ENCODE data around the gene TSPEAR. TPM values are rescaled to one million over a fixed set of nuclear protein-coding genes. Genes with fewer than 3 reads are reported as not detected.

Gene TSPEAR
- total RNA-seq, 4 donors from 2014 or later = under 0.01 to 0.23 TPM; not detected in 2

DNA sequence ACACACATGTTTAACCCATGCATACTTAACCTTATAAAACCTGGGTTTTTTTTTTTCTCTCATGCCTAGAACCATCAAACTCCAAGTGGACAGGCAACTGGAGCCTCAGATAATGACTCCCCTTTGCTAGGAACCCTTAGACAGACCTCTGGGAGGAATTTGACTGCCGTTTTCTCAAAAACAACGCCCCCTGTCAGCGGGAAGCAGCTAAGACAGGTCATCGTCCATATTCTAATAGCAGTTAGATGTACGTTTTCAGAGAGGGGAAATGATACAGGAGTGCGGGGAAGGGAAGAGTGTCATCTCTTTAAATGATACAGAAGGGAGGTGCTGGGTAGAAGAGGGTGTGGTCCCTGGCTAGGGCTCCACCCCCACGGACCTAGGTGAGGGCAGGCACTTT lies 221.4 kb downstream of the TSPEAR start:
- no peak overlapping the region for H3K4me3 ChIP-seq
- peaks cover 0 to 22% (median 17%) of the 10 kb centered on the region in 4 donors for H3K9me3 ChIP-seq
- intact Hi-C loops (cut with DNase I) = no loop called here
- H3K27ac ChIP-seq (replicated peaks in 1 of 4) = no peak overlapping the region
- TF ChIP-seq POLR2A (IDR thresholded peaks at IDR 0.05; ENCODE audit: low read depth) (no peak), POLR2AphosphoS5 (IDR thresholded peaks at IDR 0.05) (no peak), EP300 (IDR thresholded peaks at IDR 0.05) (no peak)
- TF ChIP-seq, protein P1, sequence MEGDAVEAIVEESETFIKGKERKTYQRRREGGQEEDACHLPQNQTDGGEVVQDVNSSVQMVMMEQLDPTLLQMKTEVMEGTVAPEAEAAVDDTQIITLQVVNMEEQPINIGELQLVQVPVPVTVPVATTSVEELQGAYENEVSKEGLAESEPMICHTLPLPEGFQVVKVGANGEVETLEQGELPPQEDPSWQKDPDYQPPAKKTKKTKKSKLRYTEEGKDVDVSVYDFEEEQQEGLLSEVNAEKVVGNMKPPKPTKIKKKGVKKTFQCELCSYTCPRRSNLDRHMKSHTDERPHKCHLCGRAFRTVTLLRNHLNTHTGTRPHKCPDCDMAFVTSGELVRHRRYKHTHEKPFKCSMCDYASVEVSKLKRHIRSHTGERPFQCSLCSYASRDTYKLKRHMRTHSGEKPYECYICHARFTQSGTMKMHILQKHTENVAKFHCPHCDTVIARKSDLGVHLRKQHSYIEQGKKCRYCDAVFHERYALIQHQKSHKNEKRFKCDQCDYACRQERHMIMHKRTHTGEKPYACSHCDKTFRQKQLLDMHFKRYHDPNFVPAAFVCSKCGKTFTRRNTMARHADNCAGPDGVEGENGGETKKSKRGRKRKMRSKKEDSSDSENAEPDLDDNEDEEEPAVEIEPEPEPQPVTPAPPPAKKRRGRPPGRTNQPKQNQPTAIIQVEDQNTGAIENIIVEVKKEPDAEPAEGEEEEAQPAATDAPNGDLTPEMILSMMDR (IDR thresholded peaks at IDR 0.05) = no peak
- DNase-seq (ENCODE audit: extremely low spot score) = no peak
- WGBS = 37% methylated on average over 7 of the region's 7 CpGs
- peaks cover 0 to 5% (median 0%) of the 10 kb centered on the region in 4 donors for H3K4me1 ChIP-seq
- peaks cover 0 to 22% (median 0%) of the 10 kb centered on the region in 4 donors for H3K27me3 ChIP-seq
- no peaks in the 10 kb centered on the region for H3K36me3 ChIP-seq

DNA sequence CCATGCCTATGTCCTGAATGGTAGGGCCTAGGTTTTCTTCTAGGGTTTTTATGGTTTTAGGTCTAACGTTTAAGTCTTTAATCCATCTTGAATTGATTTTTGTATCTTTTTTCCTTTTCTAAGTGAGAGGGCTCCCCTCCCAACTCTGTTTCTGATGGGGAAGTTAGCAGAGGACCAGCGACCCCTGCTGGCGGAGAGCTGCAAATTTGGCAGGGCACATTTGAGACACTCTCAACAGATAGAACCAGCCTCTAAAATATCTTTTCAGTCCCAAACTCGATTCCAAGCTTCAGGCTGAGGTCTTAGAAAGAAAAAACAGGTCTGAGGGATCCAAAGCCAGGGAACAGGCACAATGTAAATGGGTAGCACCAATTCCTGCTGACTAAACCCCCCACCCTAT lies 223.5 kb downstream of the TSPEAR start:
- H3K27me3 ChIP-seq = peaks cover 0 to 27% (median 0%) of the 10 kb centered on the region in 4 donors
- no peak overlapping the region for H3K27ac ChIP-seq (replicated peaks in 1 of 4)
- WGBS = 46% methylated on average over 4 of the region's 4 CpGs
- no peak overlapping the region for H3K4me3 ChIP-seq
- peaks cover 0 to 5% (median 0%) of the 10 kb centered on the region in 4 donors for H3K4me1 ChIP-seq
- DNase-seq (ENCODE audit: extremely low spot score) = no peak
- peaks cover 0 to 11% (median 7%) of the 10 kb centered on the region in 4 donors for H3K9me3 ChIP-seq
- H3K36me3 ChIP-seq = no peaks in the 10 kb centered on the region
- intact Hi-C loops (cut with DNase I) = no loop called here
- no peak for TF ChIP-seq POLR2A (IDR thresholded peaks at IDR 0.05; ENCODE audit: low read depth)
- TF ChIP-seq, protein P1 (IDR thresholded peaks at IDR 0.05) = peak in 1 of 3 experiments; percentile 8

DNA sequence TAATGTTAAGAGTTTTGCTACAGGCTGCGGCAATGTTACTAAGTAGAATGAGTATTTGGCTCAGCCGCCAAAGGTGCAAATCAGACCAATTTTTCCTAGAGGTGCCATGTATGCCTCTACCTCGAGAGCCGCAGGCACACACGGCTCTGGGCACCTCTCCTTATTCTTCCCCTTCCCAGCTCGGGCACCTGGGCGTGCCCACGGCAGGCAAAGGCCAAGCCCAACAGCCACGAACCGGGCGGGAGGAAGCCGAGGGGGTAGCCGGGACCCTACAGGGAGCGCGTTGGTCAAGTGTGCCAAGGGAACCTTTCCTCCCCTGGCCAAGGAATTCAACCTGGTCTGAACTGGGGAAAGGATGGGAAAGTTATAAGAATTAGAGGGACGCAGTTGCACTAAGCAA lies 225.1 kb downstream of the TSPEAR start:
- H3K4me1 ChIP-seq = peaks cover 0 to 5% (median 0%) of the 10 kb centered on the region in 4 donors
- DNase-seq (ENCODE audit: extremely low spot score) = no peak
- WGBS = 71% methylated on average over 16 of the region's 16 CpGs
- H3K36me3 ChIP-seq = no peaks in the 10 kb centered on the region
- intact Hi-C loops (cut with DNase I) = no loop called here
- H3K4me3 ChIP-seq = peak overlapping the region in 2 of 4 donors; percentile 34 to 50
- TF ChIP-seq, protein P1 (IDR thresholded peaks at IDR 0.05) = no peak
- TF ChIP-seq POLR2A (IDR thresholded peaks at IDR 0.05; ENCODE audit: low read depth) (no peak), EP300 (IDR thresholded peaks at IDR 0.05) (no peak), POLR2AphosphoS5 (IDR thresholded peaks at IDR 0.05) (no peak)
- H3K27ac ChIP-seq (replicated peaks in 1 of 4) = no peak overlapping the region
- H3K9me3 ChIP-seq = no peaks in the 10 kb centered on the region
- peaks cover 0 to 30% (median 0%) of the 10 kb centered on the region in 4 donors for H3K27me3 ChIP-seq

DNA sequence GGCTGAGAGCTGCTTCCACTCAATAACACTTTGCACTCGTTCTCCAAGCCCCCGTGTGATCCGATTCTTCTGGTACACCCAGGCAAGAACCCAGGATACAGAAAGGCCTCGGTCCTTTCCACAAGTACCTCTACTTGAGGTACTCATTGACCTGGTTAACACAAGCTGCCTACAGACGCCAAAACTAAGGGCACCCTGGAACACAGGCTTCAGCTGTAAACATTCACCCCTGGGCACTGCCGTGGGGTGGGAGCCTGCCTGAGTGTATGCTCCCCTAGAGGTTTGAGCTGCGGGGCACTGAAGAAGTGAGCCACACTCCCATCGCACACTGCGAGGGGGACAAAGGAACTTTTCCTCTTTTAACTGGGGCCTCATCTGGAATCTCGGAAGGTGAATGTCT lies 225.6 kb downstream of the TSPEAR start:
- DNase-seq (ENCODE audit: extremely low spot score) = no peak
- H3K36me3 ChIP-seq = no peaks in the 10 kb centered on the region
- H3K4me1 ChIP-seq = peaks cover 0 to 5% (median 0%) of the 10 kb centered on the region in 4 donors
- TF ChIP-seq POLR2AphosphoS5 (IDR thresholded peaks at IDR 0.05) (no peak), EP300 (IDR thresholded peaks at IDR 0.05) (no peak), POLR2A (IDR thresholded peaks at IDR 0.05; ENCODE audit: low read depth) (no peak)
- TF ChIP-seq, protein P1 (IDR thresholded peaks at IDR 0.05) = no peak
- intact Hi-C loops (cut with DNase I) = no loop called here
- no peaks in the 10 kb centered on the region for H3K9me3 ChIP-seq
- WGBS = 60% methylated on average over 10 of the region's 10 CpGs
- H3K4me3 ChIP-seq = peak overlapping the region in 3 of 4 donors; percentile 34 to 50 (median 35)
- peak overlapping the region in 1 of 4 donors; percentile 50 for H3K27ac ChIP-seq (replicated peaks in 1 of 4)
- H3K27me3 ChIP-seq = peaks cover 0 to 30% (median 0%) of the 10 kb centered on the region in 4 donors
